GM12878 (cell line): ENCODE data around the gene PROSER2.

ENCODE experiments used
- NFIC ChIP-seq: IDR thresholded peaks from 2 replicates; pipeline ENCODE4 v1.6.1; 2012; ENCODE audit warnings: low read depth, mild to moderate bottlenecking, inconsistent platforms, low read length, moderate library complexity
- TBL1XR1 ChIP-seq: IDR thresholded peaks from 2 replicates; pipeline ENCODE4 v1.6.1; 2012; ENCODE audit warnings: low read depth, low read length, improper control_type of control experiment
- TF ChIP-seq, protein P1 (sequence below): fragments of 450-650 bp; formaldehyde crosslinking; IDR thresholded peaks from 2 replicates; pipeline ENCODE4 v1.5.0; 2022; ENCODE audit warnings: mild to moderate bottlenecking, missing genetic modification characterization

DNA sequence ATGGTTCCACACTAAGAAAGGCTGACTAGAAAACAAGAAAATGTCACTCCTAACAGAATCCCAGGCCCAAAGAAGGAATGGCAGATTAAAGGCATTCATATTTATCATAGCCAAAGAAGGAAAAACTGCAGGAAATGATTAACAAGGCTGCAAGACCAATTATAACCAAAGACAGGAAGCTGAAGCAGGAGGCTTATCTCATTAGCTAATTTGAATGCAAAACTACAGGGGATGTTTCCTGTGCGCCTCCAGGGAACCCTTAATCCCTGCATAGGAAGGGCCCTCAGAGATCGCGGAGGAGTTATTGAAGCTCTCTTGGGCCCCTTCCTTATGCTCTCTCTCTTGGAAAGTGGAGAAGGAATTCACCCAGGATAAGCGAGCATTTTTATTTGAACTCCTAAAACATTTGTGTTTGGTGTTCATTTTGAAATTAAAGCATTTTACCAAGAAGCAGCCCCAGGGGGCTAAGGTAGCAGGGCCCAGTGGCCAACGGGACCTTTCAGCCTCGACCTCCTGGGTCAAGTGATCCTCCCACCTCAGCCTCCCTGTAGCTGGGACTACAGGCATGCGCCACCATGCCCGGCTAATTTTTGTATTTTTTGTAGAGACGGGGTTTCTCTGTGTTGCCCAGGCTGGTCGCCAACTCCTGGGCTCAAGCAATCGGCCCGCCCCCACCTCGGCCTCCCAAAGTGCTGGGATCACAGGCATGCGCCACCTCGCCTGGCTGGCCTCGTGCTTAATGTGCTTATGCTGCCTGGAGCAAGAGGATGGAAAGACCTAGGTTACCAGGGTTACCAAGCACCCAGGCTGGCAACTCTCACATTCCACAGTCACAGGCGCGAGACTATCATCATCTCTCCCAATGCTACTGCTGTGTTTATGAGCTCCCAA is 24.1 kb upstream of the PROSER2 start:
- TF ChIP-seq, protein P1, sequence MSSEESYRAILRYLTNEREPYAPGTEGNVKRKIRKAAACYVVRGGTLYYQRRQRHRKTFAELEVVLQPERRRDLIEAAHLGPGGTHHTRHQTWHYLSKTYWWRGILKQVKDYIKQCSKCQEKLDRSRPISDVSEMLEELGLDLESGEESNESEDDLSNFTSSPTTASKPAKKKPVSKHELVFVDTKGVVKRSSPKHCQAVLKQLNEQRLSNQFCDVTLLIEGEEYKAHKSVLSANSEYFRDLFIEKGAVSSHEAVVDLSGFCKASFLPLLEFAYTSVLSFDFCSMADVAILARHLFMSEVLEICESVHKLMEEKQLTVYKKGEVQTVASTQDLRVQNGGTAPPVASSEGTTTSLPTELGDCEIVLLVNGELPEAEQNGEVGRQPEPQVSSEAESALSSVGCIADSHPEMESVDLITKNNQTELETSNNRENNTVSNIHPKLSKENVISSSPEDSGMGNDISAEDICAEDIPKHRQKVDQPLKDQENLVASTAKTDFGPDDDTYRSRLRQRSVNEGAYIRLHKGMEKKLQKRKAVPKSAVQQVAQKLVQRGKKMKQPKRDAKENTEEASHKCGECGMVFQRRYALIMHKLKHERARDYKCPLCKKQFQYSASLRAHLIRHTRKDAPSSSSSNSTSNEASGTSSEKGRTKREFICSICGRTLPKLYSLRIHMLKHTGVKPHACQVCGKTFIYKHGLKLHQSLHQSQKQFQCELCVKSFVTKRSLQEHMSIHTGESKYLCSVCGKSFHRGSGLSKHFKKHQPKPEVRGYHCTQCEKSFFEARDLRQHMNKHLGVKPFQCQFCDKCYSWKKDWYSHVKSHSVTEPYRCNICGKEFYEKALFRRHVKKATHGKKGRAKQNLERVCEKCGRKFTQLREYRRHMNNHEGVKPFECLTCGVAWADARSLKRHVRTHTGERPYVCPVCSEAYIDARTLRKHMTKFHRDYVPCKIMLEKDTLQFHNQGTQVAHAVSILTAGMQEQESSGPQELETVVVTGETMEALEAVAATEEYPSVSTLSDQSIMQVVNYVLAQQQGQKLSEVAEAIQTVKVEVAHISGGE, result no peak
- no peak for TF ChIP-seq TBL1XR1
- TF ChIP-seq NFIC, result no peak
